Natural killer cell (primary cell): ENCODE results near the gene HDLBP. TPM values are rescaled to one million over a fixed set of nuclear protein-coding genes. Genes with fewer than 3 reads are reported as not detected.
"Not testable (repeated sequence)": the region's sequence is repeated elsewhere in the genome, so short reads cannot be mapped to it uniquely, and the experiment has no call there.

ENCODE experiments used
- ATAC-seq, 3 donors: fragments of 150-1000 bp in 2 of 3; fragments of 200-7000 bp in 1 of 3; cut with Tn5 transposase; 1 replicate in 1 of 3; 2 replicates in 2 of 3; pipeline ENCODE4 v1.10.0; 2021; ENCODE audit warnings: mild to moderate bottlenecking in 2 of 3, moderate library complexity in 2 of 3
- DNase-seq, 2 donors: peaks; one replicate each; pipeline versions ENCODE4 v3.0.0 to v3.0.0-alpha.2; 2013 to 2021; ENCODE audit warnings: mixed read lengths in 1 of 2
- H3K27ac ChIP-seq: one replicate; pipeline ENCODE4 v1.5.1; 2013; ENCODE audit warnings: mild to moderate bottlenecking, low read length
- H3K27me3 ChIP-seq: one replicate; pipeline ENCODE4 v1.6.1; 2013; ENCODE audit warnings: low read length; ENCODE audit not compliant: control insufficient read depth, insufficient read depth
- H3K36me3 ChIP-seq: one replicate; pipeline ENCODE4 v1.6.1; 2013; ENCODE audit warnings: low read length; ENCODE audit not compliant: control insufficient read depth, insufficient read depth
- H3K4me1 ChIP-seq: one replicate; pipeline ENCODE4 v1.6.1; 2013; ENCODE audit warnings: low read length; ENCODE audit not compliant: control insufficient read depth, insufficient read depth
- H3K4me3 ChIP-seq: one replicate; pipeline ENCODE4 v1.5.1; 2013; ENCODE audit warnings: low read length
- H3K9me3 ChIP-seq: one replicate; pipeline ENCODE4 v1.6.1; 2013; ENCODE audit warnings: low read length; ENCODE audit not compliant: control insufficient read depth, insufficient read depth
- H3K27ac Mint-ChIP-seq, 2 donors: one replicate each; pipeline ENCODE4 v1.8.0; 2022; ENCODE audit warnings: mild to moderate bottlenecking in 2 of 2, mixed read lengths in 2 of 2, moderate library complexity in 1 of 2
- H3K27me3 Mint-ChIP-seq, 2 donors: one replicate each; pipeline ENCODE4 v1.8.0; 2022; ENCODE audit warnings: low read depth in 2 of 2, mixed read lengths in 2 of 2
- H3K36me3 Mint-ChIP-seq: one replicate; pipeline ENCODE4 v1.8.0; 2022; ENCODE audit warnings: mixed read lengths
- H3K4me1 Mint-ChIP-seq, 2 donors: one replicate each; pipeline ENCODE4 v1.8.0; 2022; ENCODE audit warnings: mixed read lengths in 2 of 2
- H3K4me3 Mint-ChIP-seq: one replicate; pipeline ENCODE4 v1.8.0; 2022; ENCODE audit warnings: mild to moderate bottlenecking, moderate library complexity, mixed read lengths
- H3K9me3 Mint-ChIP-seq, 2 donors: one replicate each; pipeline ENCODE4 v1.8.0; 2022; ENCODE audit warnings: mixed read lengths in 2 of 2
- WGBS: methylation state at CpG from one replicate; pipeline ENCODE4 v1.1.7; 2013; ENCODE audit warnings: missing lambda C conversion rate; ENCODE audit not compliant: insufficient coverage; 5-methylcytosine and 5-hydroxymethylcytosine counted together
- intact Hi-C: fragments of 100-400 bp; cut with micrococcal nuclease; formaldehyde crosslinking; loops from one replicate; pipeline ENCODE4 v1.14.2; 2022
- total RNA-seq, 4 donors: library from RNA; stranded (reverse); fragments of 120-200 nt in 1 of 4; gene quantifications; one replicate each; pipeline versions ENCODE4 v1.2.3 to v1.2.4, GENCODE V29; 2013 to 2022
- TF ChIP-seq, protein P1 (sequence below): fragments of 200-600 bp; IDR thresholded peaks from one replicate; pipeline ENCODE4 v1.8.0; 2022; ENCODE audit warnings: antibody characterized with exemption

HDLBP gene
- total RNA-seq, 3 donors from 2014 or later (not counting 1 experiment from before 2014, with no cell fraction given) = 170 to 200 (median 177) TPM

DNA sequence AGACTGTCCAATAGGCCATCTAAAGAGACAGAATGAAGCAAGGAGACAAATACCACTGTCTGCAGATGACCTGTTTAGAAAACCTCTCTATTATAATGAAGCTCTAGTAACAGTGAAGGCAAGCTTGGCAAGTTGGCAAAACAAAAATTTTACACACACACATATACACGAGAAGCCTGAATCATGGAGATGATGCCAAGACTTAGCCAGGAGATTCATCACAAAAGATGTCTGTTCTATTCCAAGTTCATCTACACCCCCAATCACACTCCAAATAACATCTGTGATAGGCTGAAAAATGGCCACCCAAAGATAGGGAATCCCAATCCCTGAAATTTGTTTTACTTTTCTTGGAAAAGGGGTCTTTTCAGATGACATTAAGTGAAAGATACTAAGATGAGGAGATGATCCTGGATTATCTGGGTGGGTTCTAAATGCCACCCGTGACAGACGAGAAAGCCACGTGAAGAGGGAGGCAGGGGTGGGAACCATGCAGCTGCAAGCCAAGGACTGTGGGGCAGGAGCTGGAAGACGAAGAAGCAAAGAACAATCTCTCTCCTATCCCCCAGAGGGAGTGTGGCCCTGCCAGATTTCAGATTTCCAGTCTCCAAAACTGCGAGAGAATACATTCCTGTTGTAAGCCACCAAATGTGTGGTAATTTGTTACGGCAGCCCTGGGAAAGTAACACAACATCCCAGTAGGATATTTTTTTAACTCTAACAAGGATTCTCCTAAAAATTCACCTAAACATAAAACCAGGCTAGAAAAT, 20.0 kb downstream of the HDLBP start:
- Mint-ChIP-seq H3K27me3 (no peaks in the 10 kb centered on the region), H3K36me3 (no peaks in the 10 kb centered on the region), H3K27ac (no peak overlapping the region)

DNA sequence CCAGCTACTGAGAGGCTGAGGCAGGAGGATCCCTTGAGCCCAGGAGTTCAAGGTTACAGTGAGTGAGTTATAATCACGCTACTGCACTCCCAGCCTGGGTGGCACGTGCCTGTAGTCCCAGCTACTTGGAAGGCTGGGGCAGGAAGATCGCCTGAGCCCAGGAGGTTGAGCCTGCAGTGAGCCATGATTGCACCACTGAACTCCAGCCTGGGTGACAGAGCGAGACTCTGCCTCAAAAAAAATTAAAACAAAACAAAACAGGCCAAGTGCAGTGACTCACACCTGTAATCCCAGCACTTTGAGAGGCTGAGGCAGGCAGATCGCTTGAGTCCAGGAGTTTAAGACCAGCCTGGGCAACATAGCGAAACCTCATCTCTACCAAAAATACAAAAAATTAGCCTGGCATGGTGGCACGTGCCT, 22.1 kb downstream of the HDLBP start:
- H3K4me1 Mint-ChIP-seq = peaks cover 52 to 70% of the 10 kb centered on the region in 2 donors
- H3K9me3 Mint-ChIP-seq = not testable (repeated sequence)

More for the DNA sequence above, 20.0 kb downstream of the HDLBP start:
- H3K4me1 ChIP-seq = peaks cover 13% of the 10 kb centered on the region
- Mint-ChIP-seq H3K4me3 (no peak overlapping the region), H3K9me3 (no peaks in the 10 kb centered on the region), H3K4me1 (peaks cover 50 to 65% of the 10 kb centered on the region in 2 donors)
- no peaks in the 10 kb centered on the region for H3K27me3 ChIP-seq
- ATAC-seq (no peak), DNase-seq (no peak)
- no peaks in the 10 kb centered on the region for H3K9me3 ChIP-seq
- 94% methylated on average over 7 of the region's 7 CpGs for WGBS
- no peak overlapping the region for H3K4me3 ChIP-seq
- intact Hi-C loops = no loop called here
- H3K36me3 ChIP-seq = peaks cover 3% of the 10 kb centered on the region
- no peak overlapping the region for H3K27ac ChIP-seq
- TF ChIP-seq, protein P1, sequence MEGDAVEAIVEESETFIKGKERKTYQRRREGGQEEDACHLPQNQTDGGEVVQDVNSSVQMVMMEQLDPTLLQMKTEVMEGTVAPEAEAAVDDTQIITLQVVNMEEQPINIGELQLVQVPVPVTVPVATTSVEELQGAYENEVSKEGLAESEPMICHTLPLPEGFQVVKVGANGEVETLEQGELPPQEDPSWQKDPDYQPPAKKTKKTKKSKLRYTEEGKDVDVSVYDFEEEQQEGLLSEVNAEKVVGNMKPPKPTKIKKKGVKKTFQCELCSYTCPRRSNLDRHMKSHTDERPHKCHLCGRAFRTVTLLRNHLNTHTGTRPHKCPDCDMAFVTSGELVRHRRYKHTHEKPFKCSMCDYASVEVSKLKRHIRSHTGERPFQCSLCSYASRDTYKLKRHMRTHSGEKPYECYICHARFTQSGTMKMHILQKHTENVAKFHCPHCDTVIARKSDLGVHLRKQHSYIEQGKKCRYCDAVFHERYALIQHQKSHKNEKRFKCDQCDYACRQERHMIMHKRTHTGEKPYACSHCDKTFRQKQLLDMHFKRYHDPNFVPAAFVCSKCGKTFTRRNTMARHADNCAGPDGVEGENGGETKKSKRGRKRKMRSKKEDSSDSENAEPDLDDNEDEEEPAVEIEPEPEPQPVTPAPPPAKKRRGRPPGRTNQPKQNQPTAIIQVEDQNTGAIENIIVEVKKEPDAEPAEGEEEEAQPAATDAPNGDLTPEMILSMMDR = no peak

DNA sequence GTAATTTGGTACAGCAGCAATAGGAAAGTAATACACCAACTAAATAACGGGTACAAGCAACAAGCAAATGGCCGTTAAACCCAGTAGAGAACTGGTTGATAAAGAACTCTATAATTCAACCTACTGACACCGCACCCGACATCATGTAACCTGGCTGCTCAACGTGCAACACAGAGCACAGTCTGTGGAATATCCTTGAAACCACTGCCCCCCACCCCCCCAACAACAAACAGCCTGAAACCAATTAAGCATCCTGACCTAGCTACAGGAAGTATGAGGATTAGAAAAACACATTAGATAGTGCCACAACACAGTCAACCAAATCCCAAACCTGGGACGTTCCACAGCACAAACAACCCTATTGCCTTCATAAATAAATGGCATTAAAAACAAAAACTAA, 23.5 kb downstream of the HDLBP start:
- Histone ChIP-seq H3K27ac (no peak overlapping the region), H3K9me3 (no peaks in the 10 kb centered on the region), H3K4me3 (no peak overlapping the region), H3K27me3 (no peaks in the 10 kb centered on the region), H3K36me3 (peaks cover 3% of the 10 kb centered on the region), H3K4me1 (no peaks in the 10 kb centered on the region)
- Mint-ChIP-seq H3K27ac (peak overlapping the region in 1 of 2 donors; percentile 42), H3K27me3 (no peaks in the 10 kb centered on the region), H3K36me3 (no peaks in the 10 kb centered on the region), H3K4me1 (peaks cover 52 to 70% of the 10 kb centered on the region in 2 donors), H3K9me3 (no peaks in the 10 kb centered on the region), H3K4me3 (no peak overlapping the region)
- DNase-seq (no peak), ATAC-seq (no peak)
- TF ChIP-seq, protein P1 = no peak
- 90% methylated on average over 6 of the region's 6 CpGs for WGBS
- intact Hi-C loops = no loop called here

More for the DNA sequence above, 22.1 kb downstream of the HDLBP start:
- H3K4me3 ChIP-seq, H3K4me1 ChIP-seq, ATAC-seq, DNase-seq, H3K27ac Mint-ChIP-seq, H3K27me3 Mint-ChIP-seq, H3K36me3 ChIP-seq, H3K27me3 ChIP-seq, H3K27ac ChIP-seq, intact Hi-C loops, H3K9me3 ChIP-seq, H3K36me3 Mint-ChIP-seq, H3K4me3 Mint-ChIP-seq: not testable (repeated sequence)
- 96% methylated on average over 7 of the region's 7 CpGs for WGBS

DNA sequence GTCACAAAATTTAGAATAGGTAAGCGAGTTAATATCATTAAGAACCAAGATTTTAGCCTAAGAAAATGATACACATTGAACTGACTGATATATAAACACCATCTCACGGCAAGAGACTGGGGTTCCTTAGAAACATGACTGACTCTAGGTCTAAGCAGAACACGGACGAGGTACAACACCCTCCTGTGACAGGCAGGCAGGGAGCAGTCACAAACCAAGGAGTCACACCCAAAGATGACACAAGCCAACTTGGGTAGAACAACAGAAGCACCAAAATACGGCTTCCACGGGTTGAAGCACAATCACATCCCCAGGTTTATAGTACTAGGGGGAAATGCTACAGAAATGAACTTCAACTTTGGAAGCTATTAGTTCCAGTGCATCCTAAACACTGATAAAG, 24.3 kb downstream of the HDLBP start:
- ATAC-seq (no peak), DNase-seq (no peak)
- TF ChIP-seq, protein P1 = no peak
- no peaks in the 10 kb centered on the region for H3K36me3 Mint-ChIP-seq
- Histone ChIP-seq H3K4me3 (no peak overlapping the region), H3K9me3 (no peaks in the 10 kb centered on the region), H3K27ac (no peak overlapping the region), H3K27me3 (no peaks in the 10 kb centered on the region), H3K36me3 (no peaks in the 10 kb centered on the region), H3K4me1 (no peaks in the 10 kb centered on the region)
- H3K27ac Mint-ChIP-seq = peak overlapping the region in 1 of 2 donors; percentile 42
- H3K4me3 Mint-ChIP-seq = no peak overlapping the region
- H3K4me1 Mint-ChIP-seq = peaks cover 50 to 62% of the 10 kb centered on the region in 2 donors
- WGBS = 92% methylated on average over 4 of the region's 6 CpGs
- H3K27me3 Mint-ChIP-seq = no peaks in the 10 kb centered on the region
- intact Hi-C loops = no loop called here
- no peaks in the 10 kb centered on the region for H3K9me3 Mint-ChIP-seq
